HFFc6 (cell line): ENCODE results near the gene SH2D5. TPM values are rescaled to one million over a fixed set of nuclear protein-coding genes. Genes with fewer than 3 reads are reported as not detected.

Experiments
- DNase-seq: peaks from one replicate; pipeline ENCODE4 v3.0.0-alpha.2; 2018
- H3K27ac Mint-ChIP-seq: 2 replicates; pipeline ENCODE4 v1.8.0; 2020; ENCODE audit warnings: mild to moderate bottlenecking, mixed read lengths
- H3K27me3 Mint-ChIP-seq: 2 replicates; pipeline ENCODE4 v1.8.0; 2021; ENCODE audit warnings: mild to moderate bottlenecking, moderate library complexity, mixed read lengths; ENCODE audit not compliant: insufficient read depth
- H3K36me3 Mint-ChIP-seq: 2 replicates; pipeline ENCODE4 v1.8.0; 2021; ENCODE audit warnings: low read depth, mixed read lengths
- H3K4me1 Mint-ChIP-seq: 2 replicates; pipeline ENCODE4 v1.8.0; 2020; ENCODE audit warnings: low read depth, mixed read lengths
- H3K4me3 Mint-ChIP-seq: 2 replicates; pipeline ENCODE4 v1.8.0; 2020; ENCODE audit warnings: mild to moderate bottlenecking, moderate library complexity, mixed read lengths
- H3K9me3 Mint-ChIP-seq: 2 replicates; pipeline ENCODE4 v1.8.0; 2020; ENCODE audit warnings: mild to moderate bottlenecking, mixed read lengths
- CTCF ChIP-seq: fragments of 200-600 bp; sonication (generic); IDR thresholded peaks from 2 replicates; pipeline ENCODE4 v1.5.0; 2021; ENCODE audit warnings: antibody characterized with exemption, mild to moderate bottlenecking
- total RNA-seq, 6 experiments: library from RNA; stranded (reverse); fragmentation: NEBNext Ultra II Directional; extraction: Animal tissue kit (Norgen Biotek cat#: 25700); gene quantifications; 2 replicates in 1 of 6; 3 replicates in 5 of 6; pipeline ENCODE4 v1.2.3, GENCODE V29; 2021

SH2D5 gene
- total RNA-seq, 6 experiments from 2014 or later: 12.0 to 15.9 (median 13.2) TPM

DNA sequence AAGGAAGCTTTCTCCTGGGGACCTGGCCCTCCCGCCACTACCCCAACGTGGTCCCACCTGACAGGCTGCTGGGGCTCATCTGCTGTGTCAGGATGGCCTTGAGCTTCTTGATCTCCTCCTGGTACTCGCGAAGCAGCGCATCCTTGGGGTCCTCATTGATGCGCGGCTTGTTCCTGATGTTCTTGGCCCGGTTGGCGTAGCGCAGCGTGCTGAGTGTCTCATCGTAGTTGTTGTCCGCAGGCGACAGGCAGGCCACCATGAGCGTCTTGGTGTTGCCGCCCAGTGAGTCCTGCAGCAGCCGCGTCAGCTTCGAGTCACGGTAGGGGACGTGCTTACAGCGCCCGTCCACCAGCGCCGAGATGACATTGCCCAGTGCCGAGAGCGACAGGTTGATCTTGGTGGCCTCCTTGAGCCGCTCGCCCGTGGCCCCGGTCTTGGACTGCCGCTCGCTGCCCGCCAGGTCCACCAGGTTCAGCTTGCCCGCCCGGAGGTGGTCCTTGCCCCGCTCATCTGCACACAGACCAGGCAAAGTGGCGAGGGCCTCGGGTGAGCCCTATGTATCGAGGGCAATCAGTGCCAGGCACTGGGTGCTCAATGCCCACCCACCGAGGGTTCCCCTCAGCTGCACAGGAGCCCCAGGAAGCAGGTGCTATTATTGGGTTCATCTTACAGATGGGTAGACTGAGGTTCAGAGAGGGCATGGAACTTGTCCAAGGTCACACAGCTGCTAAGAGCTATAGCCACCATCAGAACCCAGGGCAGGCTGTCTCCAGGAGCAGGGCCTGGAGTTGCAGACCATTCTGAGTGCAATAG is 27.9 kb downstream of the SH2D5 start:
- H3K27me3 Mint-ChIP-seq: peaks cover 2% of the 10 kb centered on the region
- DNase-seq: no peak
- H3K27ac Mint-ChIP-seq: no peak overlapping the region
- no peak overlapping the region for H3K4me3 Mint-ChIP-seq
- peaks cover 10% of the 10 kb centered on the region; the same call in 1 of the 2 replicates for H3K36me3 Mint-ChIP-seq
- peaks cover 15% of the 10 kb centered on the region for H3K4me1 Mint-ChIP-seq
- no peak for TF ChIP-seq CTCF
- no peaks in the 10 kb centered on the region for H3K9me3 Mint-ChIP-seq

GRCh38 chr1:20703124-20703756 is 29.3 kb downstream of the SH2D5 start:
- Mint-ChIP-seq H3K27ac (no peak overlapping the region), H3K36me3 (peaks cover 16% of the 10 kb centered on the region; the same call in 1 of the 2 replicates), H3K9me3 (no peaks in the 10 kb centered on the region), H3K4me1 (peaks cover 27% of the 10 kb centered on the region), H3K4me3 (no peak overlapping the region), H3K27me3 (peaks cover 5% of the 10 kb centered on the region)
- no peak for TF ChIP-seq CTCF
- DNase-seq: no peak

DNA sequence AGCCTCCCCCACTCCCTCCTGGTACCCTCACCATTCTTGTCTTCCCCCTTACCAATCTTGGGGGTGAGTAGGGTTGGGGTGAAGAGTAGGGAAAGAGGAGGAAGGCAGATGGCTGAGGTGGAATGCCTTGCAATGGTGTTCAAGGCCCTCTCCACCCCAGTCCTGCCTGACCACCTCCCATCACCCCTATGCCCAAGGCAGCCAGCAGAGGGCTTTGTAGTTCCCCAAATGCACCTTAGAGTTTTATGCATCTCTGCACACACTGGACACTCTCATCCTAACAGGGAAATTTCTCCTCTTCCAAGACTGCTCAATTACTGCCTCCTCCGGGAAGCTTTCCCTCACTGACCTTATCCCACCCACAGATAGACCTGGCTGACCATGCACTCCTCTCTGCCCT is 30.1 kb downstream of the SH2D5 start:
- peak; percentile 20 for DNase-seq
- H3K27ac Mint-ChIP-seq: no peak overlapping the region
- H3K27me3 Mint-ChIP-seq: peaks cover 5% of the 10 kb centered on the region
- H3K36me3 Mint-ChIP-seq: peaks cover 16% of the 10 kb centered on the region; the same call in 1 of the 2 replicates
- no peak overlapping the region for H3K4me3 Mint-ChIP-seq
- no peaks in the 10 kb centered on the region for H3K9me3 Mint-ChIP-seq
- TF ChIP-seq CTCF: peak; percentile 69
- peaks cover 32% of the 10 kb centered on the region for H3K4me1 Mint-ChIP-seq

GRCh38 chr1:20701847-20702246 is 30.7 kb downstream of the SH2D5 start:
- peaks cover 5% of the 10 kb centered on the region; the same call in 1 of the 2 replicates for H3K27me3 Mint-ChIP-seq
- no peak for DNase-seq
- H3K4me3 Mint-ChIP-seq: no peak overlapping the region
- no peaks in the 10 kb centered on the region for H3K9me3 Mint-ChIP-seq
- peaks cover 33% of the 10 kb centered on the region for H3K4me1 Mint-ChIP-seq
- no peak for TF ChIP-seq CTCF
- no peak overlapping the region for H3K27ac Mint-ChIP-seq
- peaks cover 11% of the 10 kb centered on the region; the same call in 1 of the 2 replicates for H3K36me3 Mint-ChIP-seq

DNA sequence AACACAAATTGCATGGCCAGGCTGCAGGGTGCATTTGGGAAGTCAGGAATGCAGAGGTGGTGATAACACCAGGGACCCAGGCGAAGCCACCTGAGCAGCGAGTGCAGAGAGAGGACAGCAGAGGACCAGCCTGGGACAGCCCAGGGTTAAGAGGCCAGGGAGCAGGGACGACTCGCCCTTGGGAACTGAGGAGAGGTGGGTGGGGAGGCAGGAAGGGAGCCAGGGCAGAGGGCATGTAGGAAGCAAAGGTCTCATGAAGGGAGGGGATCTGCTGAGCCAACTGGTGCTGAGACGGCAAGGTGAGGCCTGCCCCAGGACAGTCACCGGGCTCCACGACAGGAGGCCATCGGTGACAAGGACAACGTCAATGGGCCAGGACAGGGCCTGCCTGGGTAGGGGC is 31.1 kb downstream of the SH2D5 start:
- no peak for TF ChIP-seq CTCF
- no peak overlapping the region for H3K27ac Mint-ChIP-seq
- H3K36me3 Mint-ChIP-seq: peaks cover 11% of the 10 kb centered on the region; the same call in 1 of the 2 replicates
- no peaks in the 10 kb centered on the region for H3K9me3 Mint-ChIP-seq
- H3K4me3 Mint-ChIP-seq: no peak overlapping the region
- DNase-seq: no peak
- peaks cover 5% of the 10 kb centered on the region; the same call in 1 of the 2 replicates for H3K27me3 Mint-ChIP-seq
- peaks cover 35% of the 10 kb centered on the region for H3K4me1 Mint-ChIP-seq
